Osteoblast (primary cell): ENCODE results near the gene FNBP1L. TPM values are rescaled to one million over a fixed set of nuclear protein-coding genes. Genes with fewer than 3 reads are reported as not detected.

Source experiments
- DNase-seq: peaks from one replicate; pipeline ENCODE4 v3.0.0; 2011; ENCODE audit warnings: low spot score, mixed read lengths; ENCODE audit not compliant: insufficient read length; ENCODE audit errors: missing footprints
- H2AFZ ChIP-seq: 2 replicates; pipeline ENCODE4 v1.6.0; 2011; ENCODE audit warnings: mild to moderate bottlenecking, low read length
- H3K27ac ChIP-seq: 2 replicates; pipeline ENCODE4 v1.5.1; 2011; ENCODE audit warnings: mild to moderate bottlenecking, low read depth, low read length, moderate library complexity
- H3K27me3 ChIP-seq: 2 replicates; pipeline ENCODE4 v1.6.0; 2012; ENCODE audit warnings: mild to moderate bottlenecking, control low read depth, inconsistent platforms, low read length, moderate library complexity; ENCODE audit not compliant: insufficient read depth
- H3K36me3 ChIP-seq: 2 replicates; pipeline ENCODE4 v1.5.1; 2011; ENCODE audit warnings: mild to moderate bottlenecking, low read length, control low read depth, moderate library complexity; ENCODE audit not compliant: insufficient read depth
- H3K4me1 ChIP-seq: 2 replicates; pipeline ENCODE4 v1.5.1; 2011; ENCODE audit warnings: mild to moderate bottlenecking, low read length, control low read depth, moderate library complexity; ENCODE audit not compliant: insufficient read depth
- H3K4me2 ChIP-seq: 2 replicates; pipeline ENCODE4 v1.6.0; 2011; ENCODE audit warnings: mild to moderate bottlenecking, low read length; ENCODE audit not compliant: insufficient read depth
- H3K4me3 ChIP-seq: fragments of 200-600 bp; sonication (generic); 3 replicates; pipeline ENCODE4 v1.5.1; 2012; ENCODE audit warnings: mild to moderate bottlenecking, low read length, inconsistent platforms; ENCODE audit not compliant: insufficient read depth
- H3K79me2 ChIP-seq: 2 replicates; pipeline ENCODE4 v1.6.0; 2012; ENCODE audit warnings: mild to moderate bottlenecking, low read length, control low read depth, inconsistent platforms; ENCODE audit not compliant: insufficient read depth
- H3K9me3 ChIP-seq: 2 replicates; pipeline ENCODE4 v1.5.1; 2011; ENCODE audit warnings: low read depth, low read length, control low read depth
- H4K20me1 ChIP-seq: 2 replicates; pipeline ENCODE4 v1.6.0; 2012; ENCODE audit warnings: mild to moderate bottlenecking, low read length, control low read depth; ENCODE audit not compliant: insufficient read depth
- CTCF ChIP-seq: IDR thresholded peaks from 2 replicates; pipeline ENCODE4 v1.5.1; 2011; ENCODE audit warnings: mild to moderate bottlenecking, low read depth, low read length, moderate library complexity; ENCODE audit errors: extremely low read depth
- total RNA-seq: library from RNA; depleted of rRNA; stranded (reverse); fragments of >200 nt; gene quantifications from 2 replicates; pipeline ENCODE4 v1.2.3, GENCODE V29; 2012

The FNBP1L gene
- total RNA-seq, 1 donor = 8.7 TPM

- H3K36me3 ChIP-seq = peaks cover 81% of the 10 kb centered on the region
- peaks cover 14% of the 10 kb centered on the region for H3K79me2 ChIP-seq
- no peak for TF ChIP-seq CTCF
Observed at GRCh38 chr1:93571623-93572310, 123.8 kb downstream of the FNBP1L start.

GRCh38 chr1:93573940-93574469, 126.1 kb downstream of the FNBP1L start:
- Histone ChIP-seq H2AFZ (no peak overlapping the region), H3K4me3 (no peak overlapping the region), H3K9me3 (no peaks in the 10 kb centered on the region), H3K36me3 (peaks cover 83% of the 10 kb centered on the region), H3K4me2 (no peak overlapping the region), H4K20me1 (peaks cover 6% of the 10 kb centered on the region), H3K27ac (no peak overlapping the region), H3K79me2 (peaks cover 37% of the 10 kb centered on the region), H3K4me1 (no peaks in the 10 kb centered on the region), H3K27me3 (no peaks in the 10 kb centered on the region)
- no peak for DNase-seq
- no peak for TF ChIP-seq CTCF

More at GRCh38 chr1:93571623-93572310, 123.8 kb downstream of the FNBP1L start:
- no peaks in the 10 kb centered on the region for H3K9me3 ChIP-seq
- no peak overlapping the region for H2AFZ ChIP-seq
- H3K27ac ChIP-seq = no peak overlapping the region
- H4K20me1 ChIP-seq = peaks cover 4% of the 10 kb centered on the region
- no peak overlapping the region for H3K4me2 ChIP-seq
- no peaks in the 10 kb centered on the region for H3K27me3 ChIP-seq
- DNase-seq = no peak
- H3K4me3 ChIP-seq = no peak overlapping the region
- H3K4me1 ChIP-seq = peaks cover 8% of the 10 kb centered on the region

DNA sequence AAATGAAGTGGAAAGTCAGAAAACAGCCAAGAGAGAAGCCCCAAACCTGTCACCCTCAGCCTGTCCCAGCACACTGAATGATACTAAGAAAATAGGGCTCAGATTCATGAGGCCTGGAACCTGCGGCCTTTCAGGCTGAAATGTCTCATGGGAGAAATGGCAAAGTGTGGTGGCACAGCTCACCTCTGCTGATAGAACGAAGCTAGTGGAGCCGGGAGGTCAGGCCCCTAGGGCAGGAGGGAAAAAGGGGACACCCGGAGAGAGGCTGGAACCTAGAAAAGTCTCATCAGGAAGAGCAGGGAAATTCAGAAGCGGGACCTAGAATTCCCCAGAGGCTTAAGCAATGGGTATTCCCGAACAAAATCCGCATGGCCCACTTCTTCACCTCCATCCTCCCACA, 126.6 kb downstream of the FNBP1L start:
- no peak overlapping the region for H2AFZ ChIP-seq
- H3K36me3 ChIP-seq = peaks cover 83% of the 10 kb centered on the region
- peaks cover 41% of the 10 kb centered on the region for H3K79me2 ChIP-seq
- no peak for TF ChIP-seq CTCF
- H3K9me3 ChIP-seq = no peaks in the 10 kb centered on the region
- no peak overlapping the region for H3K4me2 ChIP-seq
- peaks cover 4% of the 10 kb centered on the region for H3K4me1 ChIP-seq
- H4K20me1 ChIP-seq = peaks cover 11% of the 10 kb centered on the region
- H3K27me3 ChIP-seq = no peaks in the 10 kb centered on the region
- no peak overlapping the region for H3K27ac ChIP-seq
- no peak for DNase-seq
- no peak overlapping the region for H3K4me3 ChIP-seq

DNA sequence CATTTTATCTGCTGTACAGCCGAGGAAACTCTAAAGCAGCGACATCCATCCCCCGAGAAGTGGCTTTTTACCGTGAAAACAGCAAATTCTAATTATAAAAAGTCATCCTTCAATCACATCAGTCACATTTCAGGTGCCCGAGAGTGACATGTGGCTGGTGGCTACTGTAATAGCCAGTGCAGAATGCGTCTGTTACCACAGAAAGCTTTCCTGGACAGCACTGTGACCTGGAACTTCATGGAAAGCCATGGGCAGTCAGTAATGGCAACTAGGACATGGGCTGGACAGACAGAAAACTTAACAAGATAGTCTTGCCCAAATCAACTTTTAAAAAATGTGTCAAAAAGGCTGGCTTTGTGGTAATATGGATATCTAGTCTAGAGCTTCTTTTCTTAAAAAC, 127.1 kb downstream of the FNBP1L start:
- Histone ChIP-seq H4K20me1 (peaks cover 14% of the 10 kb centered on the region), H3K4me2 (no peak overlapping the region), H3K36me3 (peaks cover 81% of the 10 kb centered on the region), H3K27ac (no peak overlapping the region), H2AFZ (no peak overlapping the region), H3K79me2 (peaks cover 41% of the 10 kb centered on the region), H3K27me3 (no peaks in the 10 kb centered on the region), H3K4me1 (peaks cover 9% of the 10 kb centered on the region), H3K4me3 (no peak overlapping the region), H3K9me3 (no peaks in the 10 kb centered on the region)
- DNase-seq = no peak
- TF ChIP-seq CTCF = no peak
